H1 (cell line): ENCODE data around the gene LPO. TPM values are rescaled to one million over a fixed set of nuclear protein-coding genes. Genes with fewer than 3 reads are reported as not detected.

Source experiments
- CTCF ChIA-PET: fragments of 300-600 bp; sonication (Branson Sonifier 250); formaldehyde crosslinking; loops from one replicate; lab custom pipeline; 2021; ENCODE audit not compliant: partially characterized antibody; lab: Charles Lee
- POLR2A ChIA-PET: fragments of 300-600 bp; sonication (Branson Sonifier 250); formaldehyde crosslinking; loops from one replicate; lab custom pipeline; 2021; ENCODE audit warnings: inconsistent platforms; ENCODE audit not compliant: partially characterized antibody; lab: Charles Lee
- DNase-seq, 2 experiments: peaks; one replicate each; pipeline versions ENCODE4 v3.0.0 to v3.0.0-alpha.2; 2010 to 2022; ENCODE audit warnings: low spot score in 2 of 2, low read depth in 1 of 2, mixed read lengths in 1 of 2
- FAIRE-seq: peaks from 2 replicates; lab custom pipeline; 2011; peaks lifted over from hg19 to GRCh38; lab: Jason Lieb, UNC
- H2AFZ ChIP-seq: 2 replicates; pipeline ENCODE4 v1.8.1; 2012; ENCODE audit warnings: low read length, inconsistent platforms
- H2AK5ac ChIP-seq: 2 replicates; pipeline ENCODE4 v1.6.1; 2013; ENCODE audit warnings: low read depth, low read length
- H2BK120ac ChIP-seq: replicated peaks from 2 replicates; pipeline ENCODE3; 2013; ENCODE audit warnings: low read depth, low read length, inconsistent platforms
- H2BK12ac ChIP-seq: 2 replicates; pipeline ENCODE4 v1.6.1; 2013; ENCODE audit warnings: low read depth, low read length
- H2BK15ac ChIP-seq: 2 replicates; pipeline ENCODE4 v1.6.1; 2013; ENCODE audit warnings: low read length
- H2BK20ac ChIP-seq: 2 replicates; pipeline ENCODE4 v1.6.1; 2013; ENCODE audit warnings: low read length
- H2BK5ac ChIP-seq: 2 replicates; pipeline ENCODE4 v1.6.1; 2013; ENCODE audit warnings: low read depth, low read length
- H3K14ac ChIP-seq: 2 replicates; pipeline ENCODE4 v1.6.1; 2013; ENCODE audit warnings: inconsistent platforms; ENCODE audit not compliant: insufficient read length
- H3K18ac ChIP-seq: 2 replicates; pipeline ENCODE4 v1.6.1; 2013; ENCODE audit warnings: low read length; ENCODE audit errors: extremely low read depth
- H3K23ac ChIP-seq: 2 replicates; pipeline ENCODE4 v1.6.1; 2013; ENCODE audit warnings: inconsistent platforms; ENCODE audit not compliant: insufficient read length
- H3K23me2 ChIP-seq: 2 replicates; pipeline ENCODE4 v1.6.1; 2013; ENCODE audit warnings: low read depth, low read length
- H3K27ac ChIP-seq: 2 replicates; pipeline ENCODE4 v1.6.1; 2011; ENCODE audit warnings: low read depth, low read length, inconsistent platforms
- H3K27me3 ChIP-seq, 4 experiments: replicated peaks in 1 of 4; 1 replicate in 1 of 4; 2 replicates in 3 of 4; pipeline versions ENCODE4 v1.6.1 to v1.8.1; 2011 to 2013; ENCODE audit warnings: low read length in 3 of 4, mild to moderate bottlenecking in 3 of 4, inconsistent platforms in 2 of 4, mixed read lengths in 2 of 4, moderate library complexity in 1 of 4; ENCODE audit not compliant: control insufficient read depth in 3 of 4, insufficient read depth in 3 of 4; ENCODE audit errors: extremely low read depth in 1 of 4
- H3K36me3 ChIP-seq, 4 experiments: 2 replicates each; pipeline versions ENCODE4 v1.6.1 to v1.8.1; 2011 to 2013; ENCODE audit warnings: mild to moderate bottlenecking in 4 of 4, low read length in 3 of 4, moderate library complexity in 2 of 4, control low read depth in 1 of 4, inconsistent platforms in 1 of 4; ENCODE audit not compliant: insufficient read depth in 4 of 4, control insufficient read depth in 2 of 4
- H3K4ac ChIP-seq: replicated peaks from 2 replicates; pipeline ENCODE3; 2013; ENCODE audit warnings: low read length, low read depth, mixed read lengths, inconsistent platforms; ENCODE audit not compliant: insufficient read length
- H3K4me1 ChIP-seq, 4 experiments: replicated peaks in 1 of 4; 1 replicate in 1 of 4; 2 replicates in 3 of 4; pipeline versions ENCODE4 v1.6.1 to v1.8.1; 2011 to 2013; ENCODE audit warnings: low read length in 3 of 4, inconsistent platforms in 2 of 4, mixed read lengths in 1 of 4; ENCODE audit not compliant: insufficient read depth in 4 of 4, control insufficient read depth in 3 of 4
- H3K4me2 ChIP-seq, 2 experiments: 2 replicates each; pipeline versions ENCODE4 v1.6.1 to v1.8.1; 2011 to 2013; ENCODE audit warnings: low read depth in 2 of 2, low read length in 2 of 2, control low read depth in 1 of 2, inconsistent platforms in 1 of 2, mild to moderate bottlenecking in 1 of 2; ENCODE audit not compliant: insufficient read depth in 1 of 2
- H3K4me3 ChIP-seq, 4 experiments: fragments of 200-600, 300-600 bp in 1 of 4; sonication (generic), shearing (Covaris generic), sonication (Bioruptor Twin) in 1 of 4; 2 replicates each; pipeline versions ENCODE4 v1.5.1 to v1.8.1; 2011 to 2016; ENCODE audit warnings: low read length in 4 of 4, low read depth in 3 of 4, control low read depth in 2 of 4, inconsistent platforms in 2 of 4, mild to moderate bottlenecking in 2 of 4, mixed read lengths in 1 of 4, moderate library complexity in 1 of 4; ENCODE audit not compliant: insufficient read depth in 2 of 4; ENCODE audit errors: extremely low read depth in 1 of 4
- H3K56ac ChIP-seq: replicated peaks from 2 replicates; pipeline ENCODE3; 2013; ENCODE audit warnings: low read depth, mild to moderate bottlenecking, mixed read lengths, low read length, inconsistent platforms; ENCODE audit not compliant: insufficient read length
- H3K79me1 ChIP-seq: 2 replicates; pipeline ENCODE4 v1.6.1; 2013; ENCODE audit warnings: low read depth, low read length, control low read depth
- H3K79me2 ChIP-seq, 2 experiments: 2 replicates each; pipeline versions ENCODE4 v1.6.1 to v1.8.1; 2012 to 2013; ENCODE audit warnings: low read length in 2 of 2, mild to moderate bottlenecking in 2 of 2, inconsistent platforms in 1 of 2; ENCODE audit not compliant: insufficient read depth in 2 of 2, control insufficient read depth in 1 of 2
- H3K9ac ChIP-seq, 4 experiments: replicated peaks in 1 of 4; 1 replicate in 1 of 4; 2 replicates in 3 of 4; pipeline versions ENCODE4 v1.6.1 to v1.8.1; 2011 to 2013; ENCODE audit warnings: low read depth in 3 of 4, low read length in 3 of 4, control low read depth in 2 of 4, mild to moderate bottlenecking in 2 of 4, moderate library complexity in 2 of 4, inconsistent platforms in 1 of 4; ENCODE audit errors: extremely low read depth in 1 of 4
- H3K9me3 ChIP-seq, 2 experiments: 2 replicates each; pipeline versions ENCODE4 v1.6.1 to v1.8.1; 2012 to 2013; ENCODE audit warnings: mild to moderate bottlenecking in 2 of 2, moderate library complexity in 2 of 2, control low read depth in 1 of 2, inconsistent platforms in 1 of 2, low read depth in 1 of 2, low read length in 1 of 2, mixed read lengths in 1 of 2; ENCODE audit not compliant: insufficient read depth in 2 of 2
- H4K20me1 ChIP-seq, 2 experiments: replicated peaks in 1 of 2; 2 replicates each; pipeline versions ENCODE3 to v1.8.1; 2011 to 2013; ENCODE audit warnings: inconsistent platforms in 2 of 2, low read length in 2 of 2, mild to moderate bottlenecking in 1 of 2; ENCODE audit not compliant: insufficient read depth in 2 of 2, control insufficient read depth in 1 of 2
- H4K5ac ChIP-seq: 2 replicates; pipeline ENCODE4 v1.6.1; 2013; ENCODE audit warnings: low read length, low read depth, mixed read lengths, inconsistent platforms; ENCODE audit not compliant: insufficient read length
- H4K8ac ChIP-seq: 2 replicates; pipeline ENCODE4 v1.8.0; 2013; ENCODE audit warnings: mild to moderate bottlenecking, moderate library complexity, low read length, inconsistent platforms; ENCODE audit not compliant: insufficient read depth; ENCODE audit errors: extremely low read depth
- H4K91ac ChIP-seq: replicated peaks from 2 replicates; pipeline ENCODE3; 2013; ENCODE audit warnings: low read length, mixed read lengths, inconsistent platforms; ENCODE audit not compliant: insufficient read length
- CTBP2 ChIP-seq: IDR thresholded peaks from 2 replicates; pipeline ENCODE4 v1.7.0; 2011; ENCODE audit warnings: borderline replicate concordance, mild to moderate bottlenecking, moderate library complexity, mixed read lengths, low read length; ENCODE audit not compliant: insufficient read depth, insufficient read length
- GTF2F1 ChIP-seq: IDR thresholded peaks from 2 replicates; pipeline ENCODE4 v1.6.1; 2012; ENCODE audit warnings: low read depth, low read length, improper control_type of control experiment, borderline replicate concordance
- MAX ChIP-seq: IDR thresholded peaks from 2 replicates; pipeline ENCODE4 v1.6.1; 2012; ENCODE audit warnings: inconsistent platforms
- POU5F1 ChIP-seq: IDR thresholded peaks from 2 replicates; pipeline ENCODE4 v1.6.1; 2011; ENCODE audit warnings: low read depth, mild to moderate bottlenecking, low read length, moderate library complexity
- WGBS, 2 experiments: shearing (Covaris generic) in 1 of 2; methylation state at CpG; one replicate each; pipeline versions ENCODE4 v1.1.6 to v1.1.7; 2013 to 2015; ENCODE audit warnings: low lambda C conversion rate in 2 of 2, mixed read lengths in 2 of 2, inconsistent platforms in 1 of 2, low coverage in 1 of 2, missing lambda C conversion rate in 1 of 2; ENCODE audit not compliant: insufficient replicate concordance in 2 of 2, insufficient coverage in 1 of 2, insufficient read length in 1 of 2; ENCODE audit errors: extremely low coverage in 1 of 2, missing lambda C conversion rate in 1 of 2; 5-methylcytosine and 5-hydroxymethylcytosine counted together
- polyA plus RNA-seq, 7 experiments: library from polyadenylated mRNA; depleted of rRNA in 3 of 7; stranded (reverse) in 5 of 7; unstranded in 2 of 7; fragments of >200 nt in 5 of 7; fragments of 200-250 nt in 2 of 7; gene quantifications; 1 replicate in 5 of 7; 2 replicates in 1 of 7; 4 replicates in 1 of 7; pipeline versions ENCODE4 v1.2.1 to v1.2.3, GENCODE V29; 2011 to 2013; ENCODE audit warnings: missing spikeins in 2 of 7, mixed read lengths in 2 of 7
- total RNA-seq: library from RNA; stranded (reverse); fragmentation: NEBNext Ultra II Directional; extraction: Animal tissue kit (Norgen Biotek cat#: 25700); gene quantifications from 2 replicates; pipeline ENCODE4 v1.2.1, GENCODE V29; 2021

Gene LPO
- total and polyA plus RNA-seq, 2 of the 8 experiments (the other 6 are each of a cell fraction or from before 2014, with no cell fraction given) = 0.38 to 0.52 TPM

- peaks cover 8% of the 10 kb centered on the region in 2 experiments; a peak in 3 of 4 replicates for H3K9me3 ChIP-seq
- DNase-seq = no peak
- no peak overlapping the region for H2BK12ac ChIP-seq
- 82% methylated on average over 13 of the region's 13 CpGs; no CpG with 5 or more reads in 1 of the 2 experiments for WGBS, 2 experiments
- H3K27ac ChIP-seq = no peak overlapping the region
- H3K23me2 ChIP-seq = peaks cover 5% of the 10 kb centered on the region; the same call in 1 of the 2 replicates
- no peak overlapping the region for H2AK5ac ChIP-seq
- H2BK20ac ChIP-seq = no peak overlapping the region
- H3K56ac ChIP-seq = no peak overlapping the region
- H3K14ac ChIP-seq = no peak overlapping the region
- H3K4me3 ChIP-seq = no peak overlapping the region
- CTCF ChIA-PET = interaction anchor here (1.1 to 5.4 kb wide), 5 partner anchors 8 to 46 kb away, joined by 4 to 55 read pairs (median 9); partner anchors contain the start of gene LPO
- no peaks in the 10 kb centered on the region for H3K79me1 ChIP-seq
- TF ChIP-seq GTF2F1 (no peak), CTBP2 (no peak), POU5F1 (no peak), MAX (no peak)
- H3K27me3 ChIP-seq = peaks cover 32 to 47% (median 44%) of the 10 kb centered on the region in 4 experiments
- H4K8ac ChIP-seq = no peak overlapping the region
- no peak overlapping the region for H2BK15ac ChIP-seq
- no peaks in the 10 kb centered on the region for H3K79me2 ChIP-seq
- peaks cover 0 to 10% (median 2%) of the 10 kb centered on the region in 4 experiments; a peak in 5 of 7 replicates for H3K4me1 ChIP-seq
- FAIRE-seq = no peak
- POLR2A ChIA-PET = no interaction called here
- H4K20me1 ChIP-seq = no peaks in the 10 kb centered on the region
- H4K91ac ChIP-seq = no peak overlapping the region
- no peak overlapping the region for H3K4ac ChIP-seq
- no peak overlapping the region for H3K4me2 ChIP-seq
- H3K36me3 ChIP-seq = no peaks in the 10 kb centered on the region
- no peak overlapping the region for H3K23ac ChIP-seq
- H3K18ac ChIP-seq = no peak overlapping the region
- H2BK5ac ChIP-seq = no peak overlapping the region
- no peak overlapping the region for H4K5ac ChIP-seq
- H2AFZ ChIP-seq = no peak overlapping the region
- H2BK120ac ChIP-seq = no peak overlapping the region
- H3K9ac ChIP-seq = no peak overlapping the region
These were observed 7.8 kb downstream of the LPO start for GRCh38 chr17:58246104-58246740.
